Right renal cortex interstitium (tissue), 3 donors: ENCODE results near the gene LMTK3. TPM values are rescaled to one million over a fixed set of nuclear protein-coding genes. Genes with fewer than 3 reads are reported as not detected.

ENCODE experiments used
- DNase-seq, 3 donors: peaks; one replicate each; pipeline ENCODE4 v3.0.0-alpha.2; 2013; ENCODE audit warnings: low read depth in 3 of 3, low spot score in 2 of 3
- polyA plus RNA-seq, 3 donors: library from polyadenylated mRNA; unstranded; fragments of 120-200 nt; gene quantifications; one replicate each; pipeline ENCODE4 v1.2.1, GENCODE V29; 2013; ENCODE audit not compliant: insufficient read length in 3 of 3

Gene LMTK3
- polyA plus RNA-seq, 3 donors: 1.2 to 2.3 (median 2.1) TPM

GRCh38 chr19:48510421-48511268, 990 bp downstream of the LMTK3 start:
- DNase-seq: no peak

GRCh38 chr19:48509467-48510194, 2.0 kb downstream of the LMTK3 start:
- no peak for DNase-seq

GRCh38 chr19:48508729-48509411, 2.8 kb downstream of the LMTK3 start:
- DNase-seq: no peak

- DNase-seq: no peak
Measured at GRCh38 chr19:48507911-48508439, 3.7 kb downstream of the LMTK3 start.

- no peak for DNase-seq
Measured at GRCh38 chr19:48506138-48506733, 5.4 kb downstream of the LMTK3 start.

- DNase-seq: no peak
Measured at GRCh38 chr19:48502350-48503018, 9.2 kb downstream of the LMTK3 start.

- DNase-seq: peak in 1 of 3 donors; percentile 78
Measured at GRCh38 chr19:48501494-48502349, 9.9 kb downstream of the LMTK3 start.

- no peak for DNase-seq
Measured at GRCh38 chr19:48500830-48501493, 10.7 kb downstream of the LMTK3 start.

- no peak for DNase-seq
Measured at GRCh38 chr19:48499316-48500090, 12.1 kb downstream of the LMTK3 start.

- no peak for DNase-seq
Measured at GRCh38 chr19:48498595-48499311, 12.9 kb downstream of the LMTK3 start.

- no peak for DNase-seq
Measured at GRCh38 chr19:48497728-48498594, 13.7 kb downstream of the LMTK3 start.

GRCh38 chr19:48496959-48497727, 14.5 kb downstream of the LMTK3 start:
- no peak for DNase-seq

GRCh38 chr19:48495396-48495795, 16.2 kb downstream of the LMTK3 start:
- no peak for DNase-seq

- DNase-seq: no peak
Measured at GRCh38 chr19:48493718-48494401, 17.8 kb downstream of the LMTK3 start.
